Activated CD8-positive, alpha-beta memory T cell treated with anti-CD3 and anti-CD28 coated beads, Interleukin-2, amount 50 U/mL, for 24 hours (primary cell): ENCODE results near the gene TSFM.

Experiments used
- DNase-seq: peaks from one replicate; pipeline ENCODE4 v3.0.0-alpha.2; 2020; ENCODE audit errors: extremely low read depth

The TSFM gene

GRCh38 chr12:57780284-57780897 lies 2.2 kb upstream of the TSFM start:
- DNase-seq, result no peak

DNA sequence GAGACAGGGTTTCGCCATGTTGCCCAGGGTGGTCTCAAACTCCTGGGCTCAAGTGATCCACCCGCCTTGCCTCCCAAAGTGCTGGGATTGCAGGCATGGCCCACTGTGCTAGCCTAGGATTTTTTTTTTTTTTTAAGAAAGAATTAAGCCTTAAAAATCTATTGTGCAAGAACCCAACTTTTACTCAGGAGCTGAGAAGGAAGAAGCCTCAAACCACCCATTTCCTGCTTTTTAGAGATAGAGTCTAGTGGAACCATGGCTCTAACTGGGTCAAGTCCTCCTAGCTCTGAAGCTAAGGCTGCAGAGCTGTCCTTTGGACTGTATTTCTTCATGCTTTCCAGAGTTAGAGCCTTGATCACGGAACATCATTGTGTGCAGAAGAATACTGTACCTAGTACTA lies 1.3 kb upstream of the TSFM start:
- no peak for DNase-seq

DNA sequence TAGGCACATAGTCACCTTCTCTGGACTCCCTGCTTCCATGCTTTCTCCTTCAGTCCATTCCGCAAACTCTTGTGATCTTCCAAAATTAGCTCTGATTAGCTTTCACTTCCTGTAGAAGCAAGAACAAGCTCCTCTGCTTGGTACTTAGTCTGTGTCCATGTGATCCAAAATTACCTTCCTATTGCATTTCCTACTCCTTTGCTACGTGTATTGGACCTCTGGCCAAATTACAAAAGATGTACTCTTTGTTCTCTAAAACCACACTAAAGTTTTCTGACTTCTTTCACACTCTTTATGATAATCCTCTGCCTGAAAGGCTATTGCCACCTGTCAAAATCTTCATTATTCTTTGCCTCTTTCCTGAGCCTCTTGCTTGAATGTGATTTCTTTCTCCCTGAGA lies 786 bp upstream of the TSFM start:
- DNase-seq, result no peak

DNA sequence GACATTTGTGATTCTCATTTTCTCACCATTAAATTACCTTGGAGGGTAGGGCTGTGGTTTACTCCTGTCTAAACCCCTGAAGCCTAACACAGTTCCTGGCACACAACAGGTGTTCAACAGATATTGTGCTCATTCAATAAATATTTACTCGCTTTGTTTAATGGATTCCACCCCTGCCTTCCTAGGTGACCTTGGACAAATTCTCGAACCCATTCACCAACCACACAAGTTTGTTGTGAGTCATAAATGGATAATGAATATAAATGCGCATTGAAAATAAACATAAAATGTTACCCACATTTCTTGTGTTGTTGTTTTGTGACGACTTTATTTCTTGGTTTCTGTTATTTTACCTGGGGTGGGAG lies 362 bp upstream of the TSFM start:
- DNase-seq, result no peak

DNA sequence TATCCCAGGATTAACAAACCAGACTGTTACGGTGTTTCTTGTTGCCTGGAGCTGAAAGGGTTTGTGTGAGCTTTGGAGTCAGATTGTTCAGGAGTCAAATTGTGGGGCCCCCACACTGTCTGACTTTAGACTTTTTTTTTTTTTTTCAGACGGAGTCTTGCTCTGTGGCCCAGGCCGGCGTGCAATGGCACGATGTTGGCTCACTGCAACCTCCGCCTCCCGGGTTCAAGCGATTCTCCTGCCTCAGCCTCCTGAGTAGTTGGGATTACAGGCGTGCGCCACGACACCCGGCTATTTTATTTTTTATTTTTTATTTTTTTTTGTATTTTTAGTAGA lies 847 bp downstream of the TSFM start:
- no peak for DNase-seq

- no peak for DNase-seq
Observed at GRCh38 chr12:57783861-57784260, 1.3 kb downstream of the TSFM start.

GRCh38 chr12:57793920-57794319 lies 11.3 kb downstream of the TSFM start:
- no peak for DNase-seq

- DNase-seq, result no peak
Observed at GRCh38 chr12:57795354-57795753, 12.8 kb downstream of the TSFM start.

- DNase-seq, result no peak
Observed at GRCh38 chr12:57796996-57797395, 14.4 kb downstream of the TSFM start.

- DNase-seq, result no peak
Observed at GRCh38 chr12:57797933-57798332, 15.3 kb downstream of the TSFM start.

DNA sequence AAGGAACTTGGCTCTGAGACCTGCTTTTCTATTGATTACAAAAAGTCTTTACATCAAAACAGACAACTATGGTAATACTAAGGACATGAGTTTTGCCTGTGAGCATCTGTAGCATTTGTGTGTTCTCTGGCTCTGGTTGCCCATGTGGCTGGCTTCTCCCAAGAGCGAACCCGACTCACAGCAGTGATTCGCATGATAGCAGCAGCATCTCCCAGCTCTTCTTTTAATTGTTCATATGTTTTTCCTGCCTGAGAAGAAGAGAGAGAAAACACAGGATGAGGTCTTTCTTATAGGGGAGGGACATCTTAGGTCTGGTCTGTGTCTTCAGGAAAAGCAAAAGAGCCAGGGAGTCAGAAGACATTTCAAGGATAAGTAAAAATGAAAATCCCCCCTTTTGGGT lies 18.4 kb downstream of the TSFM start:
- DNase-seq, result no peak

GRCh38 chr12:57802607-57803006 lies 20.0 kb downstream of the TSFM start:
- no peak for DNase-seq

DNA sequence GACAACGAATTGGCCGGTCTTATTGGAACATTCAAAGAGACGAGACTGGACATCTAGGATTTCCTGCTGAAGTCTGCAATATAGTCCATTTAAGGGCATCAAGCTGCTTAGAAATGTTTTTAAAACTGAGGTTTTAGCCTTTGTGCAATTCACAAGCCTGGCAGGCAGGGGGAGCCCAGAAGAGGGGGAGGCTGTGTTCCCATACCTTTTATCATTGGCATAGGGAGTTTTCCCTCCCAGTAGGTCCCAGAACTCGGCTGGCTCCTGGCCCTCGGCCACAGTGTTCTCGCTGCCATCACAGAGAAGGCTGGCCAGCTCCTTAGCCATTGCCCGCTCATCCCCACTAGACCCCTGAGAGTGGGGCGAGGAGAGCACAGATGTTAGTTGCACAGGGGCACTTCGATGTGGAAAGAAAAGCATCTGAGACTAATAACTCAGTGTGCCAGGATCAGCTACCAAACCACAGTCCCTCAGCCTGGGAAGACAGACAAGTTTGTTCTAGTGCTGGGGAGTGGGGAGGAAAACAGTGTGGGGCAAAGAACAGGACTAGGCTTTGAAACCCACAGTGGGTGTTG lies 20.8 kb downstream of the TSFM start:
- no peak for DNase-seq

- DNase-seq, result no peak
Observed at GRCh38 chr12:57806677-57807076, 24.1 kb downstream of the TSFM start.

DNA sequence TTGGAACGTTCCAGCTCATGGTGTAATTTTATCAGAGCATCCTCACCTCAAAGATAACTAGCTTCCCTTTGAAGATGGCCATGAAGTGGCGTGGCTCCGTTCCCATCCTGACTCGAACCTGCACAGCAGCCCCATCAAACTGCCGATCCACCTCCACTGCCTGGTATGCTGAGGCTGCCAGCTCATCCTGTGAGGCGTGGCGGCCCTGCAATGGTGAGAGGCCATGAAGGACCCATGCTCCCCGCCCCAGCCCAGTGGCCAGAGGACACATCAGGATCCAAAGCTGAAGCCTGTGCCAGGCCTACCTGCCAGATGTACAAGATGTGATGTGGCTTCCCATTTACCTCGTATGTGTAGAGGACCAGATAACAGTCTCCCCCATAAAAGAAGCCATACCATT lies 24.7 kb downstream of the TSFM start:
- DNase-seq, result no peak

DNA sequence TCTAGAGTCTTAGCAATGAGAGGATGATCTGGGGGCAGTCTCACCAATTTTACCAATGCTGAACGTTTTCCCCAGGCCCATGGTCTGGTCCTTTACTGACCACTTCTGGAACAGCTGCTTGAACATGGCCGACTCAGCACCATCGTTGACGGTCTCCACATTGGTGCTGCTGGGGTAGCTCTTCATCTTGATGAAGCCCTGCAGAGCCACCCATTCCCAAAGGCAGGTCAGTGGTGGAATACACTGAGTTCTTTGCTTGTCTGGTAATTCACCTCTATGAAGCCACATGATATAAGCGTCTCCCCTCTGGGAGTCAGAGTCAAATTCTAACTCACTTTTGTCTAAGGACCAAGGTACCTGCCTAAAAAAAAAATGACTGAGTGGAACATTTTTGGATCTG lies 25.8 kb downstream of the TSFM start:
- no peak for DNase-seq

GRCh38 chr12:57809425-57809824 lies 26.8 kb downstream of the TSFM start:
- no peak for DNase-seq

DNA sequence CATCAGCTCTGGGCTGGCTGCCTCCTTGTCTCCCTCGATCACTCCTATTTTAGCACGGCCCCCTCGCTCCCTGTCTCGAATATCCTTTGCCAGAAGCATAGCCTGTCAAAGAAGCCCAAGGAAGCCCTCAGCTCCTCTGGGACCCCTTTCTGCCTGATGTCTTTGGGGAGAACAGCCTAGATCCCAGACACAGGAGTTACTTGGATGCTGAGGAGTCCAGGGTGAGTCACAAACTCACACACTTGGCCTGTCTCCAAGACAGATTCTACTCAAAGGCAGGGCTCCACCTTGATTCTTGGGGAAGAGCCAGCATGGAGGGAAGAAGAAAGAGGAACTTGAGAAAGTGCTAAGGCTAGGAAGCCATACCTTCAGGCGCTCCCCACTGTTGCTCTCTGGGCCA lies 27.9 kb downstream of the TSFM start:
- DNase-seq, result no peak

- DNase-seq, result no peak
Observed at GRCh38 chr12:57811028-57811755, 28.6 kb downstream of the TSFM start.

DNA sequence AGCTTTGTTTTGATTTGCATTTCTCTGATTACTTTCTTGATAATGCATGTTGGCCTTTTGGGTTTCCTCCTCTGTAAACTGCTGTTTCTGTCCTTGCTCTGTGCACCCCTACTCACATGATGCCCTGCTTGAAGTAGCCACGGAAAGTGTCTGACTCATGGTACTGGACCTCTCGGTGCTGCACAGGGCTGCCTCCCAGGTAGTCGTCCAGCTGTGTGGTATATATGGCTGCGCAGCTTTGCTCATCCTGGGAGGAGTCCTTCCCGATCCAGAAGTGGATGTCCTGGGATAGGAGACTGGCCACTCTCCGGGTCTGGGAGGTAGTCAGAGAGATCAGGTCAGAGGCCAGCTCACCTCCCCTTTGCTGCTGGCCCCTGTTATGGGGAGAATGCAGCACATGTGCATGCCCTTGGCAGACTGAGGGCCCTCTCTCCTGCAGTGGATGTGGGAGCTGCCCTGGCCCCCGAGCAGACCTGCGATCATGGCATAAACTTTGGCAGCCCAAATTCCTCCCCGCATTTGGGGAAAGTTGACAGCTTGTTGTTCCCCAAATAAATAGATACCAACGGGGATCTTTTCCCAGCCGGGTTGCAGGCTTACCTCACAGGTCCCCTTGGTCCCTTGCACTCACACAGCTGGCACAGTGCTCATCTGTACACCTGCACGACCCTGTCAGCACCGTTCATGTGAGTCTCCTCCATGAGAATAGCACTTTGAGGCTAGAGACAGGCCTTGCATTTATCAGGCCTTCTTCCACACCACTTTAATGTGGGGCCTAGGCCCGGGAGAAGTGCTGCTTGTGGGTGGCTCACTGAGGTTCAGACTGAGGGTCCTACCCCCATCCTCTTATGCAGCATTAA lies 30.8 kb downstream of the TSFM start:
- DNase-seq, result no peak

GRCh38 chr12:57813971-57814772 lies 31.6 kb downstream of the TSFM start:
- DNase-seq, result no peak
